ENCODE measurements around the gene PPIL4.

- TF ChIP-seq CTCF (IDR thresholded peaks at IDR 0.05; ENCODE audit: poor library complexity): no peak
- TF ChIP-seq EZH2 (IDR thresholded peaks at IDR 0.05; ENCODE audit: borderline replicate concordance): no peak
Observed at GRCh38 chr6:149493761-149494320, 52.0 kb downstream of the PPIL4 start.

All from hepatocyte (in vitro differentiated cells).